Karpas-422 (cell line): ENCODE results near the gene DUSP21. TPM values are rescaled to one million over a fixed set of nuclear protein-coding genes. Genes with fewer than 3 reads are reported as not detected.
A peak's percentile ranks its signal among the peaks of the same experiment; 100 is the strongest.

ENCODE experiments used
- DNase-seq: peaks from one replicate; pipeline ENCODE4 v3.0.0-alpha.2; 2015
- H2AFZ ChIP-seq: fragments of 200-600 bp; sonication (generic); 2 replicates; pipeline ENCODE4 v1.6.1; 2014; ENCODE audit warnings: antibody characterized with exemption, low read length, mixed read lengths
- H3K27ac ChIP-seq: fragments of 200-600 bp; sonication (generic); 2 replicates; pipeline ENCODE4 v1.5.1; 2014; ENCODE audit warnings: mild to moderate bottlenecking, low read length, moderate library complexity
- H3K27me3 ChIP-seq: fragments of 200-600 bp; sonication (generic); 2 replicates; pipeline ENCODE4 v1.6.1; 2014; ENCODE audit warnings: low read length, mixed read lengths
- H3K36me3 ChIP-seq: fragments of 200-600 bp; sonication (generic); 2 replicates; pipeline ENCODE4 v1.6.1; 2014; ENCODE audit warnings: low read length, mixed read lengths; ENCODE audit not compliant: insufficient read depth
- H3K4me1 ChIP-seq: fragments of 200-600 bp; sonication (generic); 2 replicates; pipeline ENCODE4 v1.6.1; 2014; ENCODE audit warnings: mild to moderate bottlenecking, low read length, mixed read lengths
- H3K4me2 ChIP-seq: fragments of 200-600 bp; sonication (generic); 2 replicates; pipeline ENCODE4 v1.6.1; 2014; ENCODE audit warnings: low read length, low read depth, mild to moderate bottlenecking; ENCODE audit not compliant: poor library complexity, severe bottlenecking
- H3K4me3 ChIP-seq: fragments of 200-600 bp; sonication (generic); 2 replicates; pipeline ENCODE4 v1.5.1; 2014; ENCODE audit warnings: mild to moderate bottlenecking, antibody characterized with exemption, low read length, mixed read lengths
- H3K79me2 ChIP-seq: fragments of 200-600 bp; sonication (generic); 2 replicates; pipeline ENCODE4 v1.6.1; 2014; ENCODE audit warnings: mild to moderate bottlenecking, low read length, mixed read lengths
- H3K9ac ChIP-seq: fragments of 200-600 bp; sonication (generic); 2 replicates; pipeline ENCODE4 v1.6.0; 2014; ENCODE audit warnings: low read length
- H3K9me2 ChIP-seq: fragments of 200-600 bp; sonication (generic), shearing (Covaris generic); replicated peaks from 2 replicates; pipeline ENCODE4 v1.6.0; 2014; ENCODE audit warnings: mild to moderate bottlenecking, low read length, moderate library complexity; ENCODE audit not compliant: insufficient read depth
- H3K9me3 ChIP-seq: fragments of 300-700, 200-600 bp; sonication (generic); 2 replicates; pipeline ENCODE4 v1.6.1; 2014; ENCODE audit warnings: low read length, mixed read lengths
- H4K20me1 ChIP-seq: fragments of 200-600 bp; sonication (generic); 2 replicates; pipeline ENCODE4 v1.6.1; 2014; ENCODE audit warnings: mild to moderate bottlenecking, antibody characterized with exemption, low read length, low read depth; ENCODE audit not compliant: insufficient read depth
- total RNA-seq: library from RNA; depleted of rRNA; stranded (reverse); fragments of >200 nt; shearing (Covaris generic); gene quantifications from 2 replicates; pipeline ENCODE4 v1.2.3, GENCODE V29; 2014; ENCODE audit warnings: low replicate concordance

The DUSP21 gene
- total RNA-seq, 1 experiment from 2014 or later, result not detected

- Histone ChIP-seq H2AFZ (peak within 1 kb of the TSS; percentile 59), H3K36me3 (peaks cover 15% of the 10 kb centered on the region), H3K4me1 (peaks cover 28% of the 10 kb centered on the region), H3K27me3 (no peaks in the 10 kb centered on the region), H3K9ac (peak within 1 kb of the TSS; percentile 87), H3K4me3 (peak within 1 kb of the TSS; percentile 97), H3K9me3 (no peaks in the 10 kb centered on the region), H3K9me2 (no peaks in the 10 kb centered on the region), H3K79me2 (peaks cover 62% of the 10 kb centered on the region), H4K20me1 (no peaks in the 10 kb centered on the region), H3K27ac (peak within 1 kb of the TSS; percentile 69), H3K4me2 (peak within 1 kb of the TSS; percentile 95)
- DNase-seq, result peak; percentile 99
These were observed 29.1 kb downstream of the DUSP21 start, which contains the start of gene KDM6A for GRCh38 chrX:44872821-44873414. TSS of gene KDM6A (plus strand) at chrX:44873188. CDS start at chrX:44873552, 364 bp downstream.

DNA sequence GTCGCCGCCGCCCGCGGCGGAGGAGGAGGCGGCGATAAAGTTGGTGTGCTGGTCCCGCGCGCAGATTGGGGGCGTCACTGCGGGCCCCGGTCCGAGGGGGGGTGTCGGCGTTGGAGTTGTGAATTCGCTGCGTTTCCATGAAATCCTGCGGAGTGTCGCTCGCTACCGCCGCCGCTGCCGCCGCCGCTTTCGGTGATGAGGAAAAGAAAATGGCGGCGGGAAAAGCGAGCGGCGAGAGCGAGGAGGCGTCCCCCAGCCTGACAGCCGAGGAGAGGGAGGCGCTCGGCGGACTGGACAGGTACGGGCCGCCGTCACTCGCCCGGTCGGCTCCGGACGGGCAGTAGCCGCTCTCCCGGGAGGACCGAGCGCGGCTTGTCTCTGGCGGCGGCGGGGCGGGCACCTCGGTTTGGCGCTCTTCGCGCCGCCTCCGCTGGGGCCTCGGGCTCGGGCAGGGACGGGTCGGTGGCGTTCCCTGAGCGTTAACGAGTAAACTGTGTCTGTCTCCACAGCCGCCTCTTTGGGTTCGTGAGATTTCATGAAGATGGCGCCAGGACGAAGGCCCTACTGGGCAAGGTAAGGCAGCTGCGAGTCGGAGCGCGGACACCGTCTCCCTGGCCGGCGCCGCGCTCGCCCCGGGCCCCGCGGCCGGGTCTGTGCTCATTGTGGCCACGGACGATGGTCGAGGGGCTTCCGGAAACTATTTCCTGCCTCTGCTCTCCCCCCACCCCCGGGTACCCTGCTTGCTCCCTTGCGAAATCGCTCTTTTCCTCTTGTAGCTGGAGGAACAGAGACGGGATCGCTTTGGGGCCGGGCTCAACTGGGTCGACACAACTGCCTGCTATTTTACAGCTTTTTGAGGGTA lies 29.8 kb downstream of the DUSP21 start:
- H3K27ac ChIP-seq, result peak overlapping the region; percentile 69
- peak; percentile 80 for DNase-seq
- peaks cover 17% of the 10 kb centered on the region for H3K36me3 ChIP-seq

DNA sequence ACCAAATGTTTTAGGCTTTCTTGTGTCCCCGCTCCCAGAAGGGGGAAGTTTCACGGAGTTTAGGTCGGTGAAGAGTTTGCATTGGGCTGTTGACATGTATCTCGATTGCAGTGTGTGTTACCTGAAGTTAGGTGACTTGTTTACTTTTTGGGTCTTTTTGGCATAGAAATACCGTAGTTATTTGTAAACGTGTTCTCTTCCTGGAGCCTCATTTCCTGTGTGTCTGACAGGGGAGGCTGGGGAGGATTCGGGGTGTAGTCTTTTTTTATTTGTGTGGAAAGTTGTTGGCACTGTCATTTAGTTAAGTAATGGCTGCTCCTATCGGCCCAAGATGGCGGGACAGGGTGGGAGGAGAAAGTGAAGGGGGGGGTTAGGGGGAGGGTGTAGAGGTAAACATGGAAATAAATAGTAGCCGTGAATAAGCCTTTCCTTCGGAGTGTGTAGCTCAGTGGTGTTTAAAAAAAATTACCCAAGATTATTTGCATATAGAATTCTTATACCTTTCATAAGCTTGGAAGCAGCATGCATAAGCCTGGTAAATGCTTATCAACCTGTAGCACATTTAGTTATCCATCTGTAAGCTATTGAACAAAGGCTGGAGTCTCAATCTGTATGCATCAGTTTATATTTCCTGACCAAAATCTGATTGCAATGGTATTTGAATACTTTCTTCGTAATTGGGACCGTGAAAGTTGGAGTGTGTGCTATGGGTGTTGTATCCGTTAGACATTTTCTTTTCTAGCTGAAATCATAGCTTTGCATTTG lies 30.8 kb downstream of the DUSP21 start:
- peak; percentile 73 for DNase-seq
- H3K4me1 ChIP-seq, result peaks cover 29% of the 10 kb centered on the region

More for the DNA sequence above, 29.8 kb downstream of the DUSP21 start:
- no peaks in the 10 kb centered on the region for H3K9me2 ChIP-seq
- H3K79me2 ChIP-seq, result peaks cover 69% of the 10 kb centered on the region
- H3K27me3 ChIP-seq, result no peaks in the 10 kb centered on the region
- H3K4me2 ChIP-seq, result peak overlapping the region; percentile 85
- peaks cover 29% of the 10 kb centered on the region for H3K4me1 ChIP-seq
- H3K4me3 ChIP-seq, result peak overlapping the region; percentile 75
- H4K20me1 ChIP-seq, result peaks cover 3% of the 10 kb centered on the region; the same call in 1 of the 2 replicates
- H3K9me3 ChIP-seq, result no peaks in the 10 kb centered on the region
- H3K9ac ChIP-seq, result peak overlapping the region; percentile 85
- peak overlapping the region; percentile 43 for H2AFZ ChIP-seq

DNA sequence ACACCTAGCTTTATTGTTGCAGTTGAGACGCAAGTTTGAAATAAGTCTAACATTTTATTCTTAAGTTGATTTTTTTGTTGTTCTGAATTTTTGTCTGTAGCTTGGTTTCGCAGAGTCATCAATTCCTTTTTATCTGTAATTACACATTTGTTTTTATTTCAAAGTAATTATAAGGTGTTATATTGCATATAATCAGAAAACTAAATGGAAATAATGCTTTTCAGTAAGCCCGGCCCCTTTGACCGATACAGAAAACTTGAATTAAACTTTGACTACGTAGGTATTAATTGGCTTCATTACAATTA lies 31.3 kb downstream of the DUSP21 start:
- H3K4me3 ChIP-seq, result peak overlapping the region; percentile 75
- H3K9me3 ChIP-seq, result no peaks in the 10 kb centered on the region
- H3K4me1 ChIP-seq, result peaks cover 29% of the 10 kb centered on the region
- peak overlapping the region; percentile 85 for H3K9ac ChIP-seq
- H2AFZ ChIP-seq, result peak overlapping the region; percentile 12; the same call in 1 of the 2 replicates
- peaks cover 7% of the 10 kb centered on the region; the same call in 1 of the 2 replicates for H4K20me1 ChIP-seq
- H3K36me3 ChIP-seq, result peaks cover 17% of the 10 kb centered on the region
- no peaks in the 10 kb centered on the region for H3K9me2 ChIP-seq
- peak overlapping the region; percentile 69 for H3K27ac ChIP-seq
- no peaks in the 10 kb centered on the region for H3K27me3 ChIP-seq
- H3K79me2 ChIP-seq, result peaks cover 84% of the 10 kb centered on the region
- no peak for DNase-seq
- H3K4me2 ChIP-seq, result peak overlapping the region; percentile 85

More for the DNA sequence above, 30.8 kb downstream of the DUSP21 start:
- Histone ChIP-seq H3K4me3 (peak overlapping the region; percentile 75), H3K27ac (peak overlapping the region; percentile 69), H3K9me2 (no peaks in the 10 kb centered on the region), H4K20me1 (peaks cover 7% of the 10 kb centered on the region; the same call in 1 of the 2 replicates), H3K27me3 (no peaks in the 10 kb centered on the region), H3K4me2 (peak overlapping the region; percentile 85), H3K36me3 (peaks cover 17% of the 10 kb centered on the region), H3K9ac (peak overlapping the region; percentile 85), H2AFZ (peak overlapping the region; percentile 43), H3K79me2 (peaks cover 79% of the 10 kb centered on the region), H3K9me3 (no peaks in the 10 kb centered on the region)

DNA sequence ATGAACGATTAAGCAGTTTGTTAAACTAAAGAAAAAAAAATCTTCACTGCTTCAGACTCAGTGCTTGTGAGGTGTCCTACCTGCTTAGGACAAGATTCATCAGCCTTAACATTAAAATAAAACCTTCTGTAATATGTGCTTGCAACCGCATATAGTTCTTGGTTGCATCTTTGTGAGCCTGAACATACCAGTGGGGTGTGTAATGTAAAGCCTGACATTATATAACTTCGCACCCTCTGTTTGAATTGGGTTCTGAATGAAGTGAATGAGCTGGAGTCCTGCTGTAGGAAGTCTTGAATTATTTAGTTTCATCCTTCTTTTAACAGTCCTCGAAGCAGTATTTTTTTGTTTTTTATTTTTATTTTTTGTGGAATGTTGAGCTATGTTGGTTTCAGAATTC lies 32.3 kb downstream of the DUSP21 start:
- peaks cover 7% of the 10 kb centered on the region; the same call in 1 of the 2 replicates for H4K20me1 ChIP-seq
- H2AFZ ChIP-seq, result no peak overlapping the region
- peaks cover 92% of the 10 kb centered on the region for H3K79me2 ChIP-seq
- H3K36me3 ChIP-seq, result peaks cover 17% of the 10 kb centered on the region
- peaks cover 28% of the 10 kb centered on the region for H3K4me1 ChIP-seq
- H3K27me3 ChIP-seq, result no peaks in the 10 kb centered on the region
- H3K4me3 ChIP-seq, result peak overlapping the region; percentile 13; the same call in 1 of the 2 replicates
- no peak overlapping the region for H3K27ac ChIP-seq
- H3K4me2 ChIP-seq, result peak overlapping the region; percentile 85
- H3K9me3 ChIP-seq, result no peaks in the 10 kb centered on the region
- DNase-seq, result no peak
- no peaks in the 10 kb centered on the region for H3K9me2 ChIP-seq
- no peak overlapping the region for H3K9ac ChIP-seq

DNA sequence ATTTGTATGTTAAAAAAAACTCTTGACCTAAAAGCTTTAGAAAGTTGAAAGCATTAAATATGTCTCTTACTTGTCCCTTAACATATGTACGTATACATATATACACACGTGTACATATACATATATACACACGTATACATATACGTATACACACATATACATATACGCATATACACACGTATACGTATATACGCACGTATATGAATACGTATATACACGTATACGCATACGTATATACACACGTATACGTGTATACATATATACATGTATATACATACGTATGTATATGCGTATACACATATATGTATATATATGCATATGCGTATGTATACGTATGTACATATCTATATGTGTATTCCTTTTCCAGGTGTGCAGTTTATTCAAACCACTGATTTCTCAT lies 32.9 kb downstream of the DUSP21 start:
- H3K36me3 ChIP-seq, result peaks cover 17% of the 10 kb centered on the region

DNA sequence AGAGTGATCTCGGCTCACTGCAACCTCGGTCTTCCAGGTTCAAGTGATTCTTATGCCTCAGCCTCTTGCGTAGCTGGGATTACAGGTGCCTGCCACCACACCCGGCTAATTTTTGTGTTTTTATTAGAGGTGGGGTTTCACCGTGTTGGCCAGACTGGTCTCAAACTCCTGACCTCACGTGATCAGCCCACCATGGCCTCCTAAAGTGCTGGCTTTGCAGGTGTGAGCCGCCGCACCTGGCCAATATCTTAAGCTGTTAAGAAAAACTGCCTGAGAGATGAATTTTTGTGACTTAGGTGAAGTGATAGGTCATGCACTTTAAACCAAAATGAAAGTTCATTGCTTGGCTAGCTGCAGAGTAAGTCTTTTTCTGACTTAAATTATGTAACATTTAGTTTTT lies 35.0 kb downstream of the DUSP21 start:
- Histone ChIP-seq H3K27me3 (no peaks in the 10 kb centered on the region), H4K20me1 (peaks cover 27% of the 10 kb centered on the region), H3K4me1 (peaks cover 20% of the 10 kb centered on the region)

More for the DNA sequence above, 32.9 kb downstream of the DUSP21 start:
- DNase-seq, result no peak
- peaks cover 21% of the 10 kb centered on the region for H3K4me1 ChIP-seq
- H3K9ac ChIP-seq, result no peak overlapping the region
- H3K4me3 ChIP-seq, result no peak overlapping the region
- H2AFZ ChIP-seq, result no peak overlapping the region
- H4K20me1 ChIP-seq, result peaks cover 10% of the 10 kb centered on the region; the same call in 1 of the 2 replicates
- no peaks in the 10 kb centered on the region for H3K27me3 ChIP-seq
- no peaks in the 10 kb centered on the region for H3K9me3 ChIP-seq
- H3K27ac ChIP-seq, result no peak overlapping the region
- H3K4me2 ChIP-seq, result no peak overlapping the region
- peaks cover 92% of the 10 kb centered on the region for H3K79me2 ChIP-seq
- no peaks in the 10 kb centered on the region for H3K9me2 ChIP-seq

More for the DNA sequence above, 35.0 kb downstream of the DUSP21 start:
- Histone ChIP-seq H3K27ac (no peak overlapping the region), H3K36me3 (peaks cover 17% of the 10 kb centered on the region), H3K4me3 (no peak overlapping the region), H3K79me2 (peaks cover 100% of the 10 kb centered on the region), H2AFZ (no peak overlapping the region), H3K9ac (no peak overlapping the region), H3K4me2 (no peak overlapping the region), H3K9me3 (no peaks in the 10 kb centered on the region), H3K9me2 (no peaks in the 10 kb centered on the region)
- DNase-seq, result no peak
